GM23338 (cell line): ENCODE data around the gene NFIB.

Experiments
- CREB1 ChIP-seq: fragments of 250-450 bp; sonication (Bioruptor Pico); IDR thresholded peaks from 2 replicates; pipeline ENCODE4 v1.5.0; 2020; ENCODE audit warnings: low read depth, mild to moderate bottlenecking, moderate library complexity
- CTCF ChIP-seq, 2 experiments: fragments of 200-600 bp in 1 of 2; sonication (generic) in 1 of 2; conservative IDR thresholded peaks; 2 replicates each; pipeline versions ENCODE4 v1.5.1 to v1.6.1; 2016 to 2017; ENCODE audit warnings: antibody characterized with exemption in 2 of 2, low read depth in 2 of 2, mild to moderate bottlenecking in 2 of 2, moderate library complexity in 1 of 2
- EZH2 ChIP-seq: fragments of 200-600 bp; sonication (generic); IDR thresholded peaks from one replicate; pipeline ENCODE4 v1.8.0; 2017; ENCODE audit warnings: antibody characterized with exemption, mild to moderate bottlenecking, low read depth; ENCODE audit not compliant: unreplicated experiment
- EZH2phosphoT487 ChIP-seq: fragments of 200-600 bp; sonication (generic); IDR thresholded peaks from one replicate; pipeline ENCODE4 v1.8.1; 2018; ENCODE audit warnings: antibody characterized with exemption; ENCODE audit not compliant: unreplicated experiment
- JUNB ChIP-seq: IDR thresholded peaks from one replicate; pipeline ENCODE4 v1.6.1; 2016; ENCODE audit warnings: antibody characterized with exemption; ENCODE audit not compliant: unreplicated experiment
- NANOG ChIP-seq: IDR thresholded peaks from 2 replicates; pipeline ENCODE4 v1.6.1; 2016; ENCODE audit warnings: antibody characterized with exemption, borderline replicate concordance
- POLR2AphosphoS5 ChIP-seq: IDR thresholded peaks from 2 replicates; pipeline ENCODE4 v1.6.1; 2016; ENCODE audit warnings: antibody characterized with exemption, low read depth
- REST ChIP-seq: IDR thresholded peaks from one replicate; pipeline ENCODE4 v1.6.1; 2018; ENCODE audit warnings: antibody characterized with exemption; ENCODE audit not compliant: unreplicated experiment
- ZNF331 ChIP-seq: fragments of 250-450 bp; sonication (Bioruptor Pico); IDR thresholded peaks from 2 replicates; pipeline ENCODE4 v1.5.0; 2020; ENCODE audit warnings: low read depth, mild to moderate bottlenecking, moderate library complexity
- ZNF462 ChIP-seq: fragments of 250-450 bp; sonication (Bioruptor Pico); IDR thresholded peaks from 2 replicates; pipeline ENCODE4 v1.5.0; 2020; ENCODE audit warnings: mild to moderate bottlenecking, moderate library complexity

GRCh38 chr9:14153310-14153720, 160.6 kb downstream of the NFIB start:
- no peak for TF ChIP-seq CTCF (conservative IDR thresholded peaks at IDR 0.05; ENCODE audit: low read depth in 2 of 2)
- TF ChIP-seq EZH2, result no peak
- no peak for TF ChIP-seq REST
- no peak for TF ChIP-seq CREB1 (CRISPR knock-in tag)
- TF ChIP-seq ZNF462 (CRISPR knock-in tag), result no peak
- TF ChIP-seq POLR2AphosphoS5, result no peak
- TF ChIP-seq EZH2phosphoT487, result no peak
- no peak for TF ChIP-seq JUNB
- no peak for TF ChIP-seq ZNF331
- no peak for TF ChIP-seq NANOG
